HuH-7.5 (cell line): ENCODE data around the gene VPS35L.
"Not testable (repeated sequence)": the region's sequence is repeated elsewhere in the genome, so short reads cannot be mapped to it uniquely, and the experiment has no call there.

Experiments
- DNase-seq: peaks from one replicate; pipeline ENCODE4 v3.0.0; 2011; ENCODE audit warnings: low spot score

VPS35L gene

GRCh38 chr16:19655242-19655777 is 99.8 kb downstream of the VPS35L start:
- DNase-seq = no peak

- no peak for DNase-seq
These were observed 102.3 kb downstream of the VPS35L start for GRCh38 chr16:19657831-19658230.

- no peak for DNase-seq
These were observed 104.1 kb downstream of the VPS35L start for GRCh38 chr16:19659554-19659953.

- DNase-seq = no peak
These were observed 104.9 kb downstream of the VPS35L start for GRCh38 chr16:19660432-19660831.

GRCh38 chr16:19662351-19662750 is 106.8 kb downstream of the VPS35L start:
- DNase-seq = no peak

GRCh38 chr16:19664166-19664565 is 108.7 kb downstream of the VPS35L start:
- DNase-seq = no peak

GRCh38 chr16:19665313-19665712 is 109.8 kb downstream of the VPS35L start:
- DNase-seq = not testable (repeated sequence)

- DNase-seq = no peak
These were observed 111.0 kb downstream of the VPS35L start for GRCh38 chr16:19666477-19666876.

- DNase-seq = no peak
These were observed 116.9 kb downstream of the VPS35L start for GRCh38 chr16:19672378-19672777.

GRCh38 chr16:19674485-19674884 is 119.0 kb downstream of the VPS35L start:
- no peak for DNase-seq

GRCh38 chr16:19677402-19677801 is 121.9 kb downstream of the VPS35L start:
- no peak for DNase-seq

- no peak for DNase-seq
These were observed 123.3 kb downstream of the VPS35L start for GRCh38 chr16:19678804-19679203.

- DNase-seq = not testable (repeated sequence)
These were observed 123.8 kb downstream of the VPS35L start for GRCh38 chr16:19679281-19679680.

- DNase-seq = no peak
These were observed 125.4 kb downstream of the VPS35L start for GRCh38 chr16:19680881-19681340.

- DNase-seq = no peak
These were observed 126.1 kb downstream of the VPS35L start for GRCh38 chr16:19681637-19682036.

- DNase-seq = no peak
These were observed 128.1 kb downstream of the VPS35L start for GRCh38 chr16:19683453-19684236.

GRCh38 chr16:19685176-19685575 is 129.7 kb downstream of the VPS35L start:
- DNase-seq = no peak

GRCh38 chr16:19687279-19687678 is 131.8 kb downstream of the VPS35L start:
- DNase-seq = no peak

- no peak for DNase-seq
These were observed 133.0 kb downstream of the VPS35L start for GRCh38 chr16:19688396-19689024.

GRCh38 chr16:19689342-19689741 is 133.8 kb downstream of the VPS35L start:
- DNase-seq = no peak

- no peak for DNase-seq
These were observed 134.7 kb downstream of the VPS35L start for GRCh38 chr16:19690196-19690595.

- no peak for DNase-seq
These were observed 135.7 kb downstream of the VPS35L start for GRCh38 chr16:19691161-19691711.

- no peak for DNase-seq
These were observed 139.5 kb downstream of the VPS35L start for GRCh38 chr16:19694989-19695388.
